NCI-H1436 treated with DMSO at 0.1 percent for 48 hours (cell line): ENCODE results near the gene LPAR6.

Source experiments
- DNase-seq: peaks from one replicate; lab custom pipeline; 2025; lab: John Stamatoyannopoulos, UW

The LPAR6 gene

DNA sequence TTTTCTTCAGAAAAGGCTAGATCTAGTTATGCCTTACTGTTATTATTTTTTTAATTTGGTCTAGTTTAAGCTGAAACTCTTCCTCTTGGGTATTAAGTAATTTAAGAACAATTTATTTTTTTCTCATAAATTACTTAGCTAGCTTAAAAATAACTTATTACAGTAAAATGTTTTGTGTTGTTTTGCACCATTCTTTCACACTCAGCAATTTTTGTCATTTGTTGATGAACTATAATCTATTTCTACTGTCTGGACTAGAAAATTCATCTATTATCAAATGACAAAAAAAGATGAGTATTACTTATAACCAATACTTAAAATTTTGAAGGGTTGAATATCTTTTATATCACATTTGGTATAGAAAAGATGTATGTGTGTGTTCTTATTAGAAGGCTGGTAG, 1.6 kb upstream of the LPAR6 start:
- no peak for DNase-seq

DNA sequence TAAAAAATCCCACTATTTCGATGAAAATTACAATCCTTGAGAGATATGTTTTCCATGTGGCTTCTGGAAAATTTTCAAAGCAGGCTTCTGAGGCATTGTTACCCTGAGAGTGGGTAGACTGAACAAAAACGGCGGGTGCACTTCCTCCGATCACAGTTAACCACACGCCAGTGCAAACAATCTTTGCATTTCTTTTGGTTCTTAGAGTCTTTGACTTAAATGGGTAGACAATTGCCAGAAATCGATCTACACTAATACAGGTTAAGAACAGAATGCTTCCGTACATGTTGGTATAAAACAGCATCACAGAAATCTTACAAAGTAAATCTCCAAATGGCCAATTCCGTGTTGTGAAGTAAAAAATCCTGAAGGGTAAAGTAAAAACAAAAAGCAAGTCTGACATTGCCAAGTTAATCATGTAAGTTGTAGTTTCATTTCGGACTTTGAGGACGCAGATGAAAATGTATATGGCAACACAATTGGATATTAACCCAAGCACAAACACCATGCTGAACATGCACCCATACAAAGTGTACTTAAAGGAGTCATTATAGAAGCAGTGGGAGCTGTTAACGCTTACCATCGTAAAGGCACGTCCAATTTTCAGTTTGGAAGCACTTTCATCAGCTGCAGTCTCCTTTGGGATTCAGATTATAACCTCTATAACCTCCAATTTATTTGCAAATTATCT, 927 bp downstream of the LPAR6 start:
- no peak for DNase-seq

DNA sequence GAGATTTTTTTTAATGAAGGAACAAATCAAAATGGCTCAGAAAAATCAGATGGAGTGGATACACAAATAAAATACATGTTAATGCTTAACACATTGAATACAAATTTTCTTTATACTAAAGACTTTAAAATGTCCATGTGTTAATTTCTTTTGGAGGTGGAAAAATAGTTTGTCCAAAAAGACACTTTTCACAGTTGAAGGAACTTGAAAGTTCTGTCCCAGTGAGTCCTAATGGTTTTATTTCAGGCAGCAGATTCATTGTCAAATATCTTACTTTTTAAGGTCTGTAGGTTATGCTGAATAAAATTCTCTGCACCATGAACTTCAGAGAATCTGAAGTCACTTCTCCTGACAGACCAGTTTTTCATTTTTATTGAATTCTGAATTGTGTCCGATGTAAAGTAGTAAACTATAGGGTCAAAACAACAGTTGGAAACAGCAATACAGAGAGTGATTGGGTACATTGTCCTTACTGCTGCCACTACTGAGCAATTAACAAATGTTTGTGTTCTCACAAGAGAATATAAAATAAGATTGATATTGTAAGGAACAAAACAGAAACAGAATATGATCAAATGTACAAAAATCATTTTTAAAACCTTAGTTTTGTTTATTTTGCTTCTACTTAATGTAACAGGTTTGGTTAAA, 1.6 kb downstream of the LPAR6 start:
- no peak for DNase-seq

DNA sequence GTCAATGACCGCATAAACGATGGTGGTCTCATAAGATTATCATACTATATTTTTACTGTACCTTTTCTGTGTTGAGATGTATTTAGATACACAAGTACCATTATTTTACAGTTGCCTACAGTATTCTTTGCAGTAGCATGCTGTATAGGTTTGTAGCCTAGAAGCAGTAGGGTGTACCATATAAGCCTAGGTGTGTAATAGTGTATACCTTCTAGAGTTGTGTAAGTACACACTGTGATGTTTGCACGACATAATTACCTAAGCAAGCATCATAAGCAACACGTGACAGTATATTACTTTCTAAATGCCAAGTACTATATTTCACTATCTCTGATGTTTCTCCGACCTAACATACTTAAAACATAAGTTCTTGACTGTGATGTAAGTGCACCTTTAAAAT, 2.7 kb downstream of the LPAR6 start:
- no peak for DNase-seq

DNA sequence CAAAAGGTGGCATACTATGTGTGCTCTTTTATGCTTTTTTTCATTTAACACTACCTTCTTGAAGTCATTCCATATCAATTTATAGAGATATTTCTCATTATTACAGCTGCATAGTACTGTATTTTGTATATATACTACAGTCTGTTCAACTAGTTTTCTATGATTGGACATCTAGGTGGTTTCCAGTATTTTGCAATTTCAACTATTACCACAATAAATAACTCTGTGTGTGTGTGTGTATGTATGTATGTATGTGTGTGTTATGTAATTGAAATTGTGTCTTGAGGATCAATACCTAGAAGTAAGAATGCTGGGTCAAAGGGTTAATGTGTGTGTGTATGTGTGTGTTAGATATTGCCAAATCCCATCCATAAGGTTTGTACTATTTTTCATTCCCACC, 7.0 kb downstream of the LPAR6 start:
- DNase-seq: no peak

DNA sequence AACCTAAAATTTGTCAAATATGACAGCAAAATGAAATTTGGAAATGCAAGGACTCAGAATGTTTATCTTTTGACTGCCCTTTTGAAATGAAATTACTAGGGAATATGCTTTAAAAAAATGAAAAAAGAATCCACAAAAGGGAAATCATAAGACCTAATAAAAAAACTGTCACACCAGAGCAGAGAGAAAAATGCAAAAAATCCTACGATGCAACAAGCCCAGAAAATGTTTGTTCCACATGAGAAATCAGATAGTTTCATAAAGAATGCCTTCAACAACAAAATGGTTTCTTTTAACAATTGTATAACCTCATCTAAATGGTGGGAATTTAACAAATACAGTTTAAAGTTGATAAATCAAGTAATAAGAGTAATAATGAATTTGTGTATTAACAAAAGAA, 8.0 kb downstream of the LPAR6 start:
- no peak for DNase-seq

DNA sequence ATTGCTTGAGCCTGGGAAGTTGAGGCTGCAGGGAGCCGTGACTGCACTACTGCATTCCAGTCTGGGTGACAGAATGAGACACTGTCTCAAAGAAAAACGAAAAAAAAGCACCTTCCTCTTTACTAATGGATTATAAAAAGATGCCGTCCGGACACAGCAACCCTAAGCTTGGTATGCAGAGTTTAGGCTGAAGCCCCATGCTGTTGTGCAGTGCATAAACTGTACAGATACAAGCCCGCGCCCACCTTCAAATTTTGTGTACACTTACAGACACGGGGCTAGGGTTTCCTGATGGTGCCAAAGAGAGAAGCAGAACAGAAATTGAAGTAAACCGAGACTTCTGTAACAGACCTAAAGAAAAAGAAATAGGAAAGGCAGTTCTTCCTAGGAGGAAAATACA, 9.0 kb downstream of the LPAR6 start:
- DNase-seq: no peak

DNA sequence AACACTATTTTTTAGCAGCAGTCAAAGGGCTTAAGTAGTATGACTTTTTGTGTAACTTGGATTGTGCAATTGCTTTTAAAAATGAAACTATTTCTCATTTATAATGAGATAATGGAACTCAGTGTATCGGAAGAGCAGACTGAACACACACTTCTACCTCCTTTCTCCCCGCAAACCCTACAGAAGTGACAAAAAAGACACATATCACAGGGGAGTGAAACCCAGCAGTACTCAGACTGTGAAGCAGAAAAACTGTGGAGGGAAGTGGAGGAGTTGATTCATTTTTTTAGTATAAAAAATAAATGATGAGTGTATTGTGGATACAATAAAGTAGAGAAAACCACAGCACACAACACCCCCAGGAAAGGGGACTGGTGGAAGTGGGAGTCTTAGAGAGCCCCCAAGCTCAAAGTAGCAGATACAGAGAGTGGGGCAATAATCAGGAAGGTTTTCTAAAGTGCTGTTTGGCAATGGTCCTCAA, 9.7 kb downstream of the LPAR6 start:
- DNase-seq: no peak

DNA sequence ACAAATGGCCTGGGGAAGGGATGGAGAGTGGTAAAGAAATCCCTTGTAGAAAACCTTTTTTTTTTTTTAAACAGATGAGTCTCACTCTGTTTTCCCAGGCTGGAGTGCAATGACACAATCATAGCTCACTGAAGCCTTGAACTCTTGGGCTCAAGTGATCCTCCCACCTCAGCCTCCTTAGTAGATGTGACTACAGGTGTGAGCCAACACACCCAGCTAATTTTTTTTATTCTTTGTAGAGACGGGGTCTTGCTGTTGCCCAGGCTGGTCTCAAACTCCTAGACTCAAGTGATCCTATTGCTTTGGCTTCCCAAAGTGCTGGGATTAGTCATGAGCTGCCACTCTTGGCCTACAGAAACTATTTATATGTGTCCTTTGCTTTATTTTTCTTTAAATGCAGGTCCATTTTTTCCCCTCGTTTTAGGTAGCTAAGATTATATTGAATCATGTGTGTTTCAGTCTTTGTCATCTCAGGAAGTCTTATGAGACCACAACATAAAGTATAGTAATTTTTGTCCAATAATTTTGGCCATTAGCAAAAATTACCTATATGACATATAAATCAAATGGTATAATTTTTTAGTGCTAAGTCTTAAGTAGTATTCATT, 10.5 kb downstream of the LPAR6 start:
- no peak for DNase-seq

DNA sequence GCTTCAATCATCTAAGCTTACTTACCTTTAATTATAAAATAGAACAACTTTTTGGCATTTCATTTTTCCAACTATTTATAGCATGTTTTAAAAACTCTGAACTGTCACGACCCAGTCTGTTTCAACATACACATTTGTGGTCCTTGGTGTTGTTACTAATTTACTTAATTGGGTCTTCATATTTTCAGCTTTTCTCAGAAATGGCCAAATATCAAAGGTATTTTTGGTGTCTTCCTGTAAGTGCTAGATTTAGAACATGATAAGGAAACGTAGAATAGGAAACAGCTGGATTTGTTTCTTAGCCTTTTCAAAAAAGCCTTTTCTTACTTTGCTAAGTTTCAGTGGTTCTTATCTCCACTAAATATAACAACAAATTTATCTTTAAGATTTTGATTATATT, 11.4 kb downstream of the LPAR6 start:
- DNase-seq: no peak

DNA sequence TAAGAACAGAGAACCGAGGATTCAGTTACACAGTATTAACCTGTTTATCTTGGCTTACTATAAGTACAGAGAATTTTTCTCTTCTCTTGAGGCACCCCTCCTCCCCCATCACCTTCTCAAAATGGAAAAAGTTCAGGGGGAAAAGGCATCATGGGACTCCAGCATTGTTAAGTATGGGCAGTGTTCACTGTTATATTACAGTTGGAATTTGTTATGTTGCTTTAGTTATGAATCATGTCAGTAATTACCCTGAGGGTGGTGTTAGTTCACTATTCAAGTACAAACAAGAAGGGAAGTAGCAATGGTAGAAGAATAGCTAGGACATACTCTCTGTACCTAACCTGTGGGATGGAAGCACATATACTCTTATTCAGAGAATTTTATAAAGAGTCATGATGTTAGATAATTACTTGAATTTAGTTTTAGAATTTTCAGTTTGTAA, 12.0 kb downstream of the LPAR6 start:
- no peak for DNase-seq

DNA sequence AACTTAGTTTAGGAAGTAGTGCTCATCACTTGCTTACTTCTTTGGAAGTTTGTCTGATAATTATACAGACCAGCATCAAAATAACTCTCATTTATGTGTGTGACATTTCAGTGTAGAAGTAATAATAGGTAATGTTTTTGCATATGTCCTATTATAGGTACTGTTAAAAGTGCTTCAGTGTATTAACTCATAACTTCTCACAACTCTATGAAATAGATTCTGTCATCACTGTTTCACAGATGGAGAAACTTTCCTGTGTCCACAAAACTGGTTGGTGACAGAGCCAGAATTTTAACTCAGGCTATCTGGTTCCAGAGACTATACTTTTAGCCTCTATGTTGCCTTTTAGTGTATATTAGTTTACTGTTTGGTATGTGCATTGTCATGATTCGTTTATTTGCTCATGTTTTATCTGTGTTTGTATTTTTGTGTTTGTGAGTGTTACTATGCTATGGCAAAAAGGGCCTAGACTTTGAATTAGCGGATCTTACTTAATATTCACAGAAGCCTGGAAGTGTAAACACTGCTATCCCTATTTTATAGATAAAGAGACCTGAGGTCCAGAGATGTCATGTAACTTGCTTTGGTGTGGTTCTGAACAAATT, 12.7 kb downstream of the LPAR6 start:
- no peak for DNase-seq

DNA sequence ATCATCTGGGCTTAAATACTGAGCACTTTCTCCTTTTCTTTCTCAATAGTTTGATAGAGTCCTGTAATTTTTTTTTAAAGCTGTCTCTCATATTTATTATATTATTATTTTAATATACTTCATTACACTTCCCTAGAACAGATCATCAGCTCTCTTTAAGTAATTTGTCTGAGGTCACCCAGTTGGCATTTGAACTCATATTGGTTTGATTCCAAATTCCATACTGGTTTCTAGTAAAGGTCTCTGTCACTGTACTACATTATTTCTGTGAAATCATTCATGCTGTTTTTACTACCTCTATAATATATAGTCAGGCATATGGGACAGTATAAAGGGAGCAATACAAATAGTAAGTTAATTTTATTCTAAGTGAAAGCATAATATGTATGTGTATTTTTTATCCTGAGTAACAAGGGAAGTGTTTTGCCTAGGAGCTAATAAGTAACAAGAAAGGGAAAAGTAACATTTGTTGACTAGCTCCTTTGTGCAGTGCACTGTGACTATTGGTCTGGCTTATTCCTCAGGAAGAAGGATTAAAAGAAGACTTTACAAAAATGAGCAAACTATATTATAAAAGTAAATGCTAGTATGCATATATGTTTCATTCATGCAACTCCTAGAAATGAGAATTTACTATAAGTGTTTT, 14.3 kb downstream of the LPAR6 start:
- no peak for DNase-seq

DNA sequence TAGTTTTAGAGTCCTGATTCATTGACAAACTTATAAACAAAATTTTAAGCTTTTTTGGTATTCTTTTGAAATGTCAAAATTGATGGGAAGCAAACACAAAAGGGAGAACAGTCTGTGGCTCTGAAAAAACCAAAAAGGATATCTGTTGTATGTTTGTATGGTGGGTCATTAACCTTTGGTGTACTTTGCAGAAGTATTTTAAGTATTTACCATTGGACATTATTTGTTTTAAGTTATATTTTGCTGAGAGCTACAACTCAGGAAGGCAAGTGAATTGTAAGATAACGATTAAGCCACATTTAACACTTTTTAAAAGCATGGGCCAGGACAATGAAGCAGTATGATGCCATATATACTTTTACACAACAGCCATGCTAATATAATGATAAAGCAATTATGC, 15.2 kb downstream of the LPAR6 start:
- no peak for DNase-seq

DNA sequence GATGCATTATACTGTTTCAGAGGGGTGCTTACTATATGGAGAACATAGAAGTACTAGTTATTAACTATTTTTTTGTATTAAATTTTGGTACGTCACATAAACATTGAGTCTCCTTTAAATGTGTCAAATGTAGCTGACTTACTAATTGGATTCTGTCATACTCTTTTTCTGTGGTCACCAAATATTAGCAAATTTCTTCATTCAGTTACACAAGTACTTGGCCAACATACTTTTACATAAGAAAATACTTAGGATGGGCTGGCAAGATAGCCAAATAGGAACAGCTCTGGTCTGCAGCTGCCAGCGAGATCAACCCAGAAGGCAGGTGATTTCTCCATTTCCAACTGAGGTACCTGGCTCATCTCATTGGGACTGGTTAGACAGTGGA, 19.2 kb downstream of the LPAR6 start:
- DNase-seq: no peak

DNA sequence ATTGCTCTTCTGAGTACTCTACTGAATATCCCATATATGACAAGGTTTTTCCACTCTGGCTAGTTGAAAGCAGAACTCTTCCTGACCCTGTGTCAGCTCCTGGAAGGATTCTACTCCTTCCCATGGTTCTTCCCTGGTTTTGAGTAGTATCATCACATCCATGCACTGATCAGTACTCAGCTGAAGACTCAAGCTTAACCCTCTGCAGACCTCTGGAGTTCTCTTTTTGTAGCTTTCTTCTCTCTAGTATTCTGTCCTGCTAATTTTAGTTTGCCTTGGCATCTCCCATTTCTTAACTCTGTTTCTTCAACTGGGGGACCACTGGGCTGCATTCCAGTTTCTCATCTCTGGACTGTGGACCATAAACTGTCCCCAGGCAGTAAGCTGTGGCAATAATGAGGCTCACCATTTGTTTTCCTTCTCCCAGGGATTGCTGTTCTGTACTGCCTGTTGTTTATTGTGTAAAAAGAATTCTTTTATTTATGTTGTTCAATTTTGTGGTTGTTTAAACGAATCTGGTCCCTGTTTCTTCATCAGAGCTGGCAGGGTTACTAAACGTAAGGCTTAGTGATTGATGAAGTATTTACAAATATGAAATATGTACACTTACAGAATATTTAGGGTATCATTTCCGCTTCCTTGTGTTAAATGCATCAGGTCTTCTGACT, 19.7 kb downstream of the LPAR6 start:
- DNase-seq: no peak

DNA sequence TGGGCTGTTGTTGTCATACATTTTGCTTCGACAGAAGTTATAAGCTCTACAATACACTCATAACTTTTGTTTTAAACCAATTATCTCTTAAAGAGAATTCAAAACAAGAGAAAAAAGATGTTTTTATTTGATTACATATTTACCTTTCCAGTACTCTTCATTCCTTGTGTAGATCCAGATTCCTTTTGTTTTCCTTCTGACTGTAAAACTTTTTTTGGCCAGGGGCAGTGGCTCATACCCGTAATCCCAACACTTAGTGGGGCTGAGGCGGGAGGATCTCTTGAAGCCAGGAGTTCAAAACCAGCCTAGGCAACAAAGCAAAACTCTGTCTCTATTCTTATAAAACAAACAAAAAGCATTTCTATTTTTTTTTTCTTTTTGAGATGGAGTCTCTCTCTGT, 21.7 kb downstream of the LPAR6 start:
- no peak for DNase-seq

DNA sequence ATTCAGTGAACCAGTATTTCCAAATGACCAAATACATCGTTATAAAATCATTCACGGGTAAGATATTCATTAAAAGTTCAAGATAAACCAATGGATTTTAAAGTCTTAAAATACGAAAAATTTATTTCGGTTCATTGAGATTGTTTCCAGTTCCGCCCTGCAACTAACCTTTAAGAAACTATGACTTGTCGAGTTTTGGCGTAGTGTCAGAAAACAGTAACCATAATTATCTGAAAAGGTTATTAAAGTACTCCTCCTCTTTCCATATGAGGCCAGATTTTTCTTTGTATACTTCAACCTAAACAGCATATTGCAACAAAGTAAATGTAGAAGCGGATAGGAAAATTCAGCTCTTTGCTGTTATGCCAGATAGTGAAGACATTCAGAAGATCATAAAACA, 26.1 kb downstream of the LPAR6 start:
- DNase-seq: no peak

DNA sequence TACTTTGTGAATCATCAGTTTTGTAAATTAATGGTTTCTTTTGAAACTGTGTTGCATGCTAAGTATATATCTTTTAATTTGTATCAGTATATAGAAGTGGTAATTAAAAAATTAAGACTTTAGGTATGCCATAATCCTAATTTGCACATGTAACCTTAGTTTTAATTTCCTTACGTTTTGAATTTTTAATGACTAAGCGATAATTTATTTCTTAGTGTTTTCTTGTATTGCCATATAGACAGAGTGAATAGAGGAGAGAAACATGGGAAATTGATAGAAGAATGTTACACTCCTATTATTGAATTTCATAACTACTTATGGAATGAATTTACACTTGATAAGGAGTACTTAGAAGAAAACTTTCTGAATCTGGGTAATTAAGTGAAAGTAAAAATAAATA, 29.5 kb downstream of the LPAR6 start:
- DNase-seq: no peak

DNA sequence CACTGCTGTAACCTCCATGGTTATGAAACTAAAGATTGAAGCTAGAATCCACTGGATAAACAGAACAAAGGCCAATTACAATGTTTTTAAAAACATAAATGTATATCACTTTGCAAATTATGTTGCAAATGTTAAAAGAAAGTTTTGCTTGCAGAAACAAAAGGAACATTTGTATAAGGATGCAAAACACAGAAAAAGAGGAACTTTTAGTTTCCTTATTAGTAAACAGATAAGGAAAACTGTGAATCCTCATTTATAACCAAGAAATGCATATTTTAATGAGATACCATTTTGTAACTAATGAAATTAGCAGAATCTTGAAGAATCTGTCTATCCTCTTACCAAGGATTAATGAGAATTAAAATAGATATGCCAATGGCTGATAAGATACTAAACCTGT, 32.3 kb downstream of the LPAR6 start:
- no peak for DNase-seq

DNA sequence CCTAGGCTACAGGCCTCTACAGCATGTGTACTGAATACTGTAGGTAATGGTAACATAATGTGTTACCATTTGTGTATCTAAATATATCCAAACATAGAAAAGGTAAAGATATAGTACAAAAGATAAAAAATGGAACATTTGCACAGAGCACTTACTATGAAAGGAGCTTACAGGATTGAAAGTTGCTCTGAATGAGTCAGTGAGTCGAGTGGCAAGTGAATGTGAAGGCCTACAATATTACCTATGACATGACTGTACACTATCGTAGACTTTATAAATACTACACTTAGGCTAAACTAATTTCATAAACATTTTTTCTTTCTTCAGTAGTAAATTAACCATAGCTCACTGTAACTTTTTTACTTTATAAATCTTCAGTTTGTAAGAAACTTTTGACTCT, 35.1 kb downstream of the LPAR6 start:
- no peak for DNase-seq

DNA sequence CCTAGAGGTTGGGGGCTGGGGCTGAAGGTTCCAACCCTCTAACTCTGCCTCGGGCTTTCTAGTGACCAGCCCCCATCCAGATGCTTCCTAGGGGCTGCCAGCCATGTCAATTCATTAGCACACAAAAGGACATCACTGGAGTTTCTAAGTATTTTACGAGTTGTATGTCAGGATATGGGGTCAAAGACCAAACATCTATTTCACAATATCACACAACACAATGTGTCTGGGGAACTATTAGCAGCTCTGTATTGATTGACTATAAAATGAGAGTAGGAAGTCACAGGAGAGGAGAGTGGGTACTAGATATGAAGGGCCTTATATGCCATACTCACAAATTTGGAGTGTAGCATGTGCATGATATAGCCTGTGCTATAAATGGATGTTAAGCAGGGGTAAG, 42.1 kb downstream of the LPAR6 start:
- no peak for DNase-seq
